GM12873 (cell line): ENCODE data around the gene OTOR.

Source experiments
- CTCF ChIP-seq: IDR thresholded peaks from 2 replicates; pipeline ENCODE4 v1.5.1; 2012; ENCODE audit warnings: low read depth, mild to moderate bottlenecking, moderate library complexity, low read length, control low read depth; ENCODE audit not compliant: insufficient read depth; ENCODE audit errors: missing control alignments

The OTOR gene

DNA sequence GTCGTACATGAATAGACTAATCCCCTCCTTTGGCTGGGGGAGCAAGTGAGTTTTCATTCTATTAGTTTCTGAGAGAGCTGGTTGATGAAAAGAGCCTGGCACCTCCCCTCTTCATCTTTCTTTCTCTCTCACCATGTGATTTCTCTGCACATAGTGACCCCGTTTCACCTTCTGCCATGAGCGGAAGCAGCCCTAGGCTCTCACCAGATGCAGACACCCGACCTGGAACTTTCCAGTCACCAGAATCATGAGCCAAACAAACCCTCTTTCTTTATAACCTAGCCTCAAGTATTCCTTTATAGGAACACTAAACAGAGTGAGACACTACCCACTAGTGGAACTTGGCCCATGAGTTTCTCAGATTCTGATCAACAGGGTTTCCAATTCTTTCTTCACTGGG is 16.4 kb downstream of the OTOR start:
- no peak for TF ChIP-seq CTCF

DNA sequence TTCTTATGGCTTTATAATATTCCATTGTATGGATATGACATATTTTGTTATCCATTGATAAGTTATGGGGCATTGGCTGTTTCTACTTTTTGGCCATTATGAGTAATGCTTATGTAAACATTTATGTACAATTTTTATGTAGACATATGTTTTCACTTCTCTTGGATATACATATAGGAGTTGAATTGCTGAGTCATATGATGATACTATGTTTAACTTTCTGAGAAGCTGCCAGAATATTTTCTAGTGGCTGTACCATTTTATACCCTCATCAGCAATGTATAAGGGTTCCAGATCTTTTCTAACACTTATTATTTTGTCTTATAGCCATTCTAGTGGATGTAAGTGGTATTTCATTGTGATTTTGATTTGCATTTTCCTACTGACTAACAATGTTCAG is 23.1 kb downstream of the OTOR start:
- no peak for TF ChIP-seq CTCF

GRCh38 chr20:16775961-16776360 is 27.8 kb downstream of the OTOR start:
- no peak for TF ChIP-seq CTCF

GRCh38 chr20:16777126-16777525 is 29.0 kb downstream of the OTOR start:
- TF ChIP-seq CTCF = no peak

GRCh38 chr20:16778159-16778558 is 30.0 kb downstream of the OTOR start:
- TF ChIP-seq CTCF = no peak

DNA sequence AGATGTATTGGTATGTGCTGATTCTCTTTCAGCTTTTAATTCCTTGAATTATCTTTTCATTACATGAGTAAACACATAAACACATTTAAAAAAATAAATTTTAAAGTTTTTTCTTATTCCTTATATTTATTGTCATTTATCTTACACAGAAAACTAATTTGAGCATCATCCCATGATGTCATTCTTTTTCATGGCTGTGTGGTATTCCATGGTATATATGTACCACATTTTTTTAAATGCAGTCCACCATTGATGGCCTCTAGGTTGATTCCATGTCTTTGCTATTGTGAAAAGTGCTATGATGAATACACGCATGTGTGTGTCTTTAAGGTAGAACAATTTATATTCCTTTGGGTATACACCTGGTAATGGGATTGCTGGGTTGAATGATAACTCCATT is 33.3 kb downstream of the OTOR start:
- no peak for TF ChIP-seq CTCF

DNA sequence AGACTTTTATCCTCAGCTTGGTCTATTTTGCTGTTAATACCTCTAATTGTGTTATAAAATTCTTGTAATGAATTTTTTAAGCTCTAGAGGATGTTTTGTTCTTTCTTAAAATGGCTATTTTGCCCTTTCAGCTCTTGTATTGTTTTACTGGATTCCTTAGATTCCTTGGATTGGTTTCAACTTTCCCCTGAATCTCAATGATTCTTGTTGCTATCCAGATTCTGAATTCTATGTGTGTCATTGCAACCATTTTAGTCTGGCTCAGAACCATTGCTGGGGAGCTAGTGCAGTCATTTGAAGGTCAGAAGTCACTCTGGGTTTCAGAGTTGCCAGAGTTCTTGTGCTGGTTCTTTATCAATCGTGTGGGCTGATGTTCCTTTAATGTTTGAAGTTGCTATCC is 37.1 kb downstream of the OTOR start:
- no peak for TF ChIP-seq CTCF
